ENCODE results near the gene USP43.
A peak's percentile ranks its signal among the peaks of the same experiment; 100 is the strongest.
"Not testable (repeated sequence)": the region's sequence is repeated elsewhere in the genome, so short reads cannot be mapped to it uniquely, and the experiment has no call there.

Gene USP43

GRCh38 chr17:9644910-9645751 is at the start of gene USP43:
TSS of gene USP43 (plus strand) at chr17:9645517. CDS start at chr17:9645633, 116 bp downstream.
- DNase-seq: peak; percentile 6

GRCh38 chr17:9597638-9598037 is 47.7 kb upstream of the USP43 start:
- not testable (repeated sequence) for DNase-seq

- no peak for DNase-seq
Observed at GRCh38 chr17:9598661-9599060, 46.7 kb upstream of the USP43 start.

- not testable (repeated sequence) for DNase-seq
Observed at GRCh38 chr17:9604583-9604982, 40.7 kb upstream of the USP43 start.

GRCh38 chr17:9606453-9606852 is 38.9 kb upstream of the USP43 start:
- no peak for DNase-seq

GRCh38 chr17:9607058-9607457 is 38.3 kb upstream of the USP43 start:
- not testable (repeated sequence) for DNase-seq

GRCh38 chr17:9611557-9611956 is 33.8 kb upstream of the USP43 start:
- DNase-seq: no peak

- no peak for DNase-seq
Observed at GRCh38 chr17:9612006-9612405, 33.3 kb upstream of the USP43 start.

GRCh38 chr17:9615486-9615885 is 29.8 kb upstream of the USP43 start:
- DNase-seq: no peak

- no peak for DNase-seq
Observed at GRCh38 chr17:9622961-9623360, 22.4 kb upstream of the USP43 start.

GRCh38 chr17:9628509-9628908 is 16.8 kb upstream of the USP43 start:
- DNase-seq: no peak

GRCh38 chr17:9632741-9633140 is 12.6 kb upstream of the USP43 start:
- DNase-seq: no peak

- no peak for DNase-seq
Observed at GRCh38 chr17:9635340-9635739, 10.0 kb upstream of the USP43 start.

- no peak for DNase-seq
Observed at GRCh38 chr17:9636501-9636900, 8.8 kb upstream of the USP43 start.

GRCh38 chr17:9640388-9640787 is 4.9 kb upstream of the USP43 start:
- not testable (repeated sequence) for DNase-seq

GRCh38 chr17:9643611-9644010 is 1.7 kb upstream of the USP43 start:
- DNase-seq: no peak

GRCh38 chr17:9645851-9646545 is 681 bp downstream of the USP43 start:
- DNase-seq: peak; percentile 38

GRCh38 chr17:9646546-9646885 is 1.2 kb downstream of the USP43 start:
- no peak for DNase-seq

GRCh38 chr17:9647014-9647413 is 1.7 kb downstream of the USP43 start:
- no peak for DNase-seq

GRCh38 chr17:9648521-9649110 is 3.3 kb downstream of the USP43 start:
- DNase-seq: no peak

- DNase-seq: no peak
Observed at GRCh38 chr17:9658593-9659211, 13.4 kb downstream of the USP43 start.

- no peak for DNase-seq
Observed at GRCh38 chr17:9661027-9661426, 15.7 kb downstream of the USP43 start.

- not testable (repeated sequence) for DNase-seq
Observed at GRCh38 chr17:9663511-9663910, 18.2 kb downstream of the USP43 start.

Data from activated CD4-positive, alpha-beta T cell treated with anti-CD3 and anti-CD28 coated beads, Interleukin-2, Interleukin-6, amounts not matched to agents 100 ng/mL and 50 ng/mL, durations not matched to agents 16 hours and 8 hours (primary cell).